Peyer's patch (tissue), 4 donors: ENCODE results near the gene PHC1.

Experiments
- CTCF ChIP-seq, 6 experiments: fragments of 450-650 bp in 4 of 6; fragments of 200-600 bp in 2 of 6; sonication (generic) in 1 of 6; IDR thresholded peaks; one replicate each; pipeline ENCODE4 v1.5.1; 2017 to 2019; ENCODE audit warnings: antibody characterized with exemption in 6 of 6, mild to moderate bottlenecking in 3 of 6, moderate library complexity in 1 of 6
- POLR2A ChIP-seq, 2 donors: fragments of 450-650 bp; IDR thresholded peaks; one replicate each; pipeline ENCODE4 v1.5.1; 2017; ENCODE audit warnings: antibody characterized with exemption in 2 of 2, mild to moderate bottlenecking in 2 of 2, moderate library complexity in 2 of 2

- no peak for TF ChIP-seq CTCF (IDR thresholded peaks at IDR 0.05)
- no peak for TF ChIP-seq POLR2A (IDR thresholded peaks at IDR 0.05)
These were observed 7.8 kb upstream of the PHC1 start for GRCh38 chr12:8906266-8907180.
